ENCODE measurements around the gene PPID.

Gene PPID

DNA sequence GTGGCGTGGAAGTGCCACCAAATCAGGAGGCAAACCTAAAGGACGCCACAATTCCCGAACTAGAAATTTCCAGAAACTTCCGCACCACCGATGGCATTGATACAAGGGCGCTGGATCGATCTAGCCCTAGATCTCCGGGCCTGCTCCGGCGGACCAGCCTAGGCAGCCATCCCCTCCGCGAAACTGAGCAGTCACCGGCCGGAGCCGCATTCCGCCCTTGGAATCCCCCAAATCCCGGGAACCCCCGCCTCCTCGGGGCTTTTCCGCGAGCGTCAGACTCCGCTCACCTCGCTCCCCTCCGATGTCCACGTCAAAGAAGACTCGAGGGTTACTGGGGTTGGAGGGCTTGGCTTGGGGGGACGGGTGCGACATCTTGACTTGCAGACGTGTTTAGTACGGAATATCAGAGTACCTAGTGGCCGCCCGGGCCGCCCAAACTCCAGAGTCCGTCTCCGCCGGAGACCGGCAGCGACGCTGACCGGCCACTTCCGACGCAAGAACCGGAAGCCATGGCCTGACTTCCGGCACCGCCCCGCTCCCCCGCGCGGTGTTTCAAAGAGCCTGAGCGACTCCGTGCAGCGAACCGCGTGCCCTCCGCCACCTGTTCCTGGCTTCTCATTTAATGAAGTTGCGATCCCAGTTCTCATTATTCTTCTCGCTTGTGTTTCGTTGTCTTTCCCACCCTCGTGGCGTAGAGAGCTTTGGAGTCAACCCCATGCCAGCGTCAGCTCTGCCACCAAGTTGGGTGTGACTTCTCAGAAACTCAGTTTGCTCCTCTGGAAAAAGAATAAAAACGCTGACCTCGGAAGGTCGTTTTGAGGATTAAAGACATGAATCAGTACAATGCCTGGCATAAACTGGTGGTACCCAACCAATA, at the start of gene PPID:
Gene PPID (minus strand): TSS at position 480 of the 877 bp plus-strand sequence. CDS start 108 bp downstream, at position 372.
- Histone ChIP-seq H3K4me1 (ENCODE audit: low read length) (peaks cover 9% of the 10 kb centered on the region), H3K27ac (ENCODE audit: low read length) (peak within 1 kb of the TSS; percentile 66), H4K20me1 (ENCODE audit: insufficient read depth, low read length) (no peaks in the 10 kb centered on the region), H2AFZ (ENCODE audit: low read depth, low read length) (peak within 1 kb of the TSS; percentile 100), H3K79me2 (ENCODE audit: low read length) (peaks cover 23% of the 10 kb centered on the region), H3K9ac (ENCODE audit: low read length) (peak within 1 kb of the TSS; percentile 92), H3K4me2 (ENCODE audit: low read length) (peak within 1 kb of the TSS; percentile 94), H3K9me3 (ENCODE audit: insufficient read depth, low read length) (no peaks in the 10 kb centered on the region), H3K27me3 (ENCODE audit: low read depth, low read length) (peaks cover 18% of the 10 kb centered on the region), H3K36me3 (replicated peaks; ENCODE audit: low read depth, low read length) (peaks cover 30% of the 10 kb centered on the region), H3K4me3 (ENCODE audit: low read length) (peak within 1 kb of the TSS; percentile 80)
- TF ChIP-seq EZH2phosphoT487 (IDR thresholded peaks at IDR 0.05; ENCODE audit: low read depth) = no peak
- TF ChIP-seq, protein P1, sequence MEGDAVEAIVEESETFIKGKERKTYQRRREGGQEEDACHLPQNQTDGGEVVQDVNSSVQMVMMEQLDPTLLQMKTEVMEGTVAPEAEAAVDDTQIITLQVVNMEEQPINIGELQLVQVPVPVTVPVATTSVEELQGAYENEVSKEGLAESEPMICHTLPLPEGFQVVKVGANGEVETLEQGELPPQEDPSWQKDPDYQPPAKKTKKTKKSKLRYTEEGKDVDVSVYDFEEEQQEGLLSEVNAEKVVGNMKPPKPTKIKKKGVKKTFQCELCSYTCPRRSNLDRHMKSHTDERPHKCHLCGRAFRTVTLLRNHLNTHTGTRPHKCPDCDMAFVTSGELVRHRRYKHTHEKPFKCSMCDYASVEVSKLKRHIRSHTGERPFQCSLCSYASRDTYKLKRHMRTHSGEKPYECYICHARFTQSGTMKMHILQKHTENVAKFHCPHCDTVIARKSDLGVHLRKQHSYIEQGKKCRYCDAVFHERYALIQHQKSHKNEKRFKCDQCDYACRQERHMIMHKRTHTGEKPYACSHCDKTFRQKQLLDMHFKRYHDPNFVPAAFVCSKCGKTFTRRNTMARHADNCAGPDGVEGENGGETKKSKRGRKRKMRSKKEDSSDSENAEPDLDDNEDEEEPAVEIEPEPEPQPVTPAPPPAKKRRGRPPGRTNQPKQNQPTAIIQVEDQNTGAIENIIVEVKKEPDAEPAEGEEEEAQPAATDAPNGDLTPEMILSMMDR (IDR thresholded peaks at IDR 0.05; ENCODE audit: low read depth, low read length) = no peak

DNA sequence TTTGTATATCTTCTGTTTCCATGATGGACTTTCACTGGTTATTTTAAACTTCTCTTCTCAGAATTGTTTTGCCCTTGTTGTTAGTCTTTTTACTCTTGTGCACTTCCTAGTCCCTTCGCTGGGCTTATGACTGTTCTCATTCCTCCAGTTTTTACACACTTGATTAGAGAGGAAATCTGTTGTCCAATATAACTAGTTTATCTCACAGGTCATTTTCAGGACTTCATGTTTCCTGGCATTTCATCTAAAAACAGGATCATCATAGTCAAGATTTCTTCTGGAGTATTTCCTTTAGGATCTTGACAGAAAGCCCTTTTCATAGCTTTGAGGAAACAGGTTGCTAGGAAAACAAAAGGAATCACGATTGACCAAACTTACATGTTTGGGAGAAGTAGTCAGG, 48.6 kb upstream of the PPID start:
- Histone ChIP-seq H3K27ac (ENCODE audit: low read length) (no peak overlapping the region), H3K4me1 (ENCODE audit: low read length) (no peaks in the 10 kb centered on the region), H4K20me1 (ENCODE audit: insufficient read depth, low read length) (no peaks in the 10 kb centered on the region), H3K9me3 (ENCODE audit: insufficient read depth, low read length) (no peaks in the 10 kb centered on the region), H3K79me2 (ENCODE audit: low read length) (no peaks in the 10 kb centered on the region), H3K4me3 (ENCODE audit: low read length) (no peak overlapping the region), H3K36me3 (replicated peaks; ENCODE audit: low read depth, low read length) (no peaks in the 10 kb centered on the region), H2AFZ (ENCODE audit: low read depth, low read length) (no peak overlapping the region), H3K9ac (ENCODE audit: low read length) (no peak overlapping the region), H3K27me3 (ENCODE audit: low read depth, low read length) (peaks cover 67% of the 10 kb centered on the region), H3K4me2 (ENCODE audit: low read length) (no peak overlapping the region)
- TF ChIP-seq, protein P1 (IDR thresholded peaks at IDR 0.05; ENCODE audit: low read depth, low read length) = no peak
- TF ChIP-seq EZH2phosphoT487 (IDR thresholded peaks at IDR 0.05; ENCODE audit: low read depth) = no peak

DNA sequence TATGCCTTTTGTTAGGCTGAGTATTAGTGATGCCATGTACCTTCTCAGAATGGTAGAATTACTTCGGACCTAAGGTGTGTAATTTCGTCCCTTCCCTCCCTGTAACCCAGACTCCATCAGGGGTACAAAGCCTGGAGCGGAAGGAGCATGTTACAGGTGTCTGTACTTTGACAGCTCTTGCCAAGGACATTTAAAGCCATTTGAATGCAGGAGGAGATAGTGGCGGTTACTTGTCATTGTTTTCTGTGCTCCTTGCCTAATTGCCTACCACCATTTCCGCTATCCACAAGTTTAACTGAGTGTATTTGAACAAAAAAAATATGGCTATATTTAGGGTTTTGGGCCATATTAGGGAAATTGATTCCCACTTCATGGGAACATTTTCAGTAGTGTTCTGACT, 47.5 kb upstream of the PPID start:
- no peak overlapping the region for H3K4me2 ChIP-seq (ENCODE audit: low read length)
- H3K27me3 ChIP-seq (ENCODE audit: low read depth, low read length) = peaks cover 64% of the 10 kb centered on the region
- H3K27ac ChIP-seq (ENCODE audit: low read length) = no peak overlapping the region
- no peaks in the 10 kb centered on the region for H3K79me2 ChIP-seq (ENCODE audit: low read length)
- H3K9me3 ChIP-seq (ENCODE audit: insufficient read depth, low read length) = no peaks in the 10 kb centered on the region
- no peak overlapping the region for H3K4me3 ChIP-seq (ENCODE audit: low read length)
- no peak overlapping the region for H2AFZ ChIP-seq (ENCODE audit: low read depth, low read length)
- no peaks in the 10 kb centered on the region for H4K20me1 ChIP-seq (ENCODE audit: insufficient read depth, low read length)
- no peaks in the 10 kb centered on the region for H3K4me1 ChIP-seq (ENCODE audit: low read length)
- H3K9ac ChIP-seq (ENCODE audit: low read length) = no peak overlapping the region
- TF ChIP-seq, protein P1 (IDR thresholded peaks at IDR 0.05; ENCODE audit: low read depth, low read length) = no peak
- TF ChIP-seq EZH2phosphoT487 (IDR thresholded peaks at IDR 0.05; ENCODE audit: low read depth) = no peak
- no peaks in the 10 kb centered on the region for H3K36me3 ChIP-seq (replicated peaks; ENCODE audit: low read depth, low read length)

DNA sequence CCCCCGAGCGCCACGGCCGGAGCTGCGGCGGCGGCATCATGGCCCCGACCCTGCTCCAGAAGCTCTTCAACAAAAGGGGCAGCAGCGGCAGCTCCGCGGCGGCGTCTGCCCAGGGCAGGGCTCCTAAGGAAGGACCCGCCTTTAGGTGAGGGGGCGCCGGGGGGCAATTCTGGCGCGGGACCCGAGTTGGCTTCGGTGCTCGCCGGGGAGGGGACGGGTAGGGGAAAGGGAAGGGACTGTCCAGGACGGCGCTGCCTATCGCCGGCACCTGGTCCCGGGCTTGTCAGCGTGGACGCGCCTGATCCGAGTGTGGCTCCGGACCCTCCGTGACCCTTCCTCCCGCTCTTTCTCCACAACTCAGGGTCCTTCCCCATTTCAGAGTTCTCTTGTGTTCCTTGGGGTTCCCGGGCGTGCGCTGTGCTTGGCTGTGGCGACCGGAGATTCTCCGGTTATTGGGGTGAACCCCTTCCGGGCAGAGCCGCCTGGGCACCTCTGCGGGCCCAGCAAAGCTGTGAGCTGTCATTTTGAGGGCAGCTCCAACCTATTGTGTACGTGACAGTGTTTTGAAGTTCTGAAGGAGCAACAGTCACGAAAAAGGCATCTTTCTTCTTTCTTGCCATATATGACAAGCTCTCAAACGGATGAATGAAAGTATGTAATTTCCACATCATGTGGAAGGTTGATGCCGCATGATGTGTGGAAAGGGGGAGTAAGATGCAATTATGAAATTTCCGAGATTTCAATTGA, 46.2 kb upstream of the PPID start:
- H3K9me3 ChIP-seq (ENCODE audit: insufficient read depth, low read length) = no peaks in the 10 kb centered on the region
- H3K4me1 ChIP-seq (ENCODE audit: low read length) = no peaks in the 10 kb centered on the region
- no peaks in the 10 kb centered on the region for H3K79me2 ChIP-seq (ENCODE audit: low read length)
- H2AFZ ChIP-seq (ENCODE audit: low read depth, low read length) = no peak overlapping the region
- no peaks in the 10 kb centered on the region for H4K20me1 ChIP-seq (ENCODE audit: insufficient read depth, low read length)
- peaks cover 57% of the 10 kb centered on the region for H3K27me3 ChIP-seq (ENCODE audit: low read depth, low read length)
- no peak overlapping the region for H3K27ac ChIP-seq (ENCODE audit: low read length)
- no peak overlapping the region for H3K9ac ChIP-seq (ENCODE audit: low read length)
- TF ChIP-seq, protein P1 (IDR thresholded peaks at IDR 0.05; ENCODE audit: low read depth, low read length) = no peak
- TF ChIP-seq EZH2phosphoT487 (IDR thresholded peaks at IDR 0.05; ENCODE audit: low read depth) = no peak
- no peak overlapping the region for H3K4me2 ChIP-seq (ENCODE audit: low read length)
- no peak overlapping the region for H3K4me3 ChIP-seq (ENCODE audit: low read length)
- H3K36me3 ChIP-seq (replicated peaks; ENCODE audit: low read depth, low read length) = no peaks in the 10 kb centered on the region
